Activated CD4-positive, alpha-beta T cell treated with anti-CD3 and anti-CD28 coated beads for 4 hours (primary cell): ENCODE data around the gene PAX5.

Experiments used
- DNase-seq, 2 donors: peaks; one replicate each; pipeline ENCODE4 v3.0.0-alpha.2; 2020

The PAX5 gene

DNA sequence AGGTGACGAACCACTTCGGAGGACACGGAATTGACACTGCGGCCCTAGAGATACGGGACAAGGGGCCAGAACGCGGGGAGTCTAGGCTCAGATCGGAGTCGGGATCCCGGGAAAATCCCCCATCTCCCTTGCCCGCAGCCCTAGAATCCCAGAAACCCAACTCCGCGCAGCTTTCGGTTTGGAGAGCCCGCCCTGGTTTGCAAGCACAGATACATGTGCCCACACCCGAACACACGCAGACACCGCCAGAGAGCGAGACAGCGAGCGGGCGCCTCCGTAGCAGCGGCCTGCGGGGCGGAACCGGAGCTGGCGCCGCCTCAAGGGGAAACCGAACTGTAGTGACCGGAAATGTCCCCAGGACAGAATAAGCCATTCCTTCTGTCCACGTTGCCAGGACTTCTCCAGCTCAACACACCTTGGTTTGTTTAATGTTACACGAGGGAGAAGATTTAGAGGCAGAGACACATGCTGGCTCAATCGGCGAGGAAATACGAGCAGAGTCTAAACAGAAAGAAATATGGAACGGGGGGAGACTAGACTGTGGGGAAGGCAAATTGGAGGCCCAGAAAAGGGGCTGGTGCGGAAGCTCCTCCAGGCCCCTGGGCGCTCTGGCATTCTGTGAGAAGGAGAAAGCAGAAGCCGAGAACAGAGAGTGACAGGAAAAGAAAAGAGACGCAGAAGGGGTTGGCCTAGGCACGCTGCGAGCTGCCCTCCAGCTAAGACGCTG is 2.9 kb upstream of the PAX5 start:
- peak; percentile 48 to 56 for DNase-seq

DNA sequence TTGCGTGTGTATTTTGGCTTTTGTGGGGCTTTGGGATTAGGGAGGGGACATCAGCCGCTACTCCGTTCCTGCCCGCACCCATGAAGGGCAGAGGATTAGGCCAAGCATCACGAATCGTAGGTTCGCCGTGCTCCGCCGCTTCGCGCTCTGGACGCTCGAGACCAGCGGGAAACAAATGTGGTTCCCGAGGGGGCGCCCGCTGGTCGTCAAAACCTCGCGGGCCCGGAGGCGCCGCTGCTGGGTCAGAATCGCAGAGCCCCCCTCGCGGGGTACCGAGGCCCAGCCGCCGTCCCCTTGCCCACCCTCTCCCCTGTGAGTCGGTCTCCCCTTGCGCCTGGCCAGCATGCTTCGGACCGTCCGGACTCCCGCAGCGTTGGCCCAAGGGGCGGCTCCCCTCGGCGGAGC is 2.3 kb upstream of the PAX5 start:
- no peak for DNase-seq

DNA sequence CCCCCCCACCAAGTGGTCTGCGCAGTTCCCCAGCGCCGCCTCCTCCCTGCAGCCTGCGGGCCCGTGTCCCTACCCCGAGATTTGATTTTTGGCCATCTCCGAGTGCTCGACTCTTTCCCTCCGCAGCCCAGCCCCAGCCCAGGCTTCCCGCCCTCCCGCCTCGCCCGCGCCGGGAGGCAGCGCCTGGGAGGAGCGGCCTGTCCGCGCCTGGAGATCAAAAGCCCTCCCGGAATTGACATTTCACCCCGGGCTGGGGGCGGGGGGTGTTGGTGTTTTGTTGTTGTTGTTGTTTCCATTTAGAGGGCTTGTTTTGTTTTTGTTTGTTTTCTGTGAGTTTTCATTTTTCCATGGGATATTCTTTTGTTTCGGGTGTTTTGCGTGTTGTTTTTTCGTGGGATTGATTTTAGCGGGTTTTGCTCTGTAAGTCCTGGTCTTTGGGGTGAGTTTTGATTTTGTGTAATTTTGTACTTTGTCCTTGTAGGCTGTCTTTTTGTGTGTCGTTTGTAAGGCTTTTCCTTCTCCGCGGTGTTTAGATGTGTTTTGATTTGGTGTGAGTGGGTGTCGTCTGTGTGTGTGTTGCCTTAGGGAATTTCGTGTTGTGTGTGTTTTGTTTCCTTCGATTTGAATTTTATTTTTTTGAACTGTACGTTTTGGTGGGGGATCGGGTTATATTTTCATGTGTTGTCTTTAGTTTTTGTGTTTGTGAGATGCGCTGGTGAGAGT is 1.7 kb upstream of the PAX5 start:
- DNase-seq, result no peak

DNA sequence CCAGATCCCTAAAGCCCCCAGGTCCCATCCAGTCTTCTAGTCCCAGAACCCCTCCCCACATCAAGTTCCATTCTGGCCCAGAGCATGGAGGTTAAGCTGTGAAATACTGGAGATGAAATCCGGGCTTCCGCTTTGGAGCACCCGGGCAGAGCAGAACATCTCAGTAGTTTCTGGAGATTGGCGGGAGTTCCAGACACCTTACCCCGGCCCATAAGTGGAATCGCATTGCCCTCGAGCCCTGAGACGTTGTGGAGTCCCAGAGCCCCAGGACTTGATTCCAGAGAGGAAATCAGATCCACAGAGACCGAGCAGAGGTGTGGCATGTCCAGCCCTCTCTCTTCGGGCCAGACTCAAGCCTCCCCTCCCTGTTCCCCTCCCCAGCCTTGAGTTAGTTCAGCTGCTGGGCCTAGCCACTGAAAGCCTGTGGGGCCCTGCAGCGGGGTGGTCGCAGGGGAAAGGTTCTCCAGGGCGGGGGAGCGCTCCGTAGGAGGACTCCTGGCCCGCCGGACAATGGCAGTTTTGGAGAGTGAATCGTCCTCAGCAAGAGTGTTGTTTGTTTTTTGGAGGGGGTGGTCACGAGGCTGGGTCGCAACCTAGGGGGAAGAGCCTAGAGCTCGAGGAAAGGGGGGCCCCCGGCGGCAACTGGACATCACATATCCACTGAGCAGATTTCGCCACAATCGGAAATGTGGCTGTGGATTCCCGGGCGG is 1.0 kb upstream of the PAX5 start:
- no peak for DNase-seq

DNA sequence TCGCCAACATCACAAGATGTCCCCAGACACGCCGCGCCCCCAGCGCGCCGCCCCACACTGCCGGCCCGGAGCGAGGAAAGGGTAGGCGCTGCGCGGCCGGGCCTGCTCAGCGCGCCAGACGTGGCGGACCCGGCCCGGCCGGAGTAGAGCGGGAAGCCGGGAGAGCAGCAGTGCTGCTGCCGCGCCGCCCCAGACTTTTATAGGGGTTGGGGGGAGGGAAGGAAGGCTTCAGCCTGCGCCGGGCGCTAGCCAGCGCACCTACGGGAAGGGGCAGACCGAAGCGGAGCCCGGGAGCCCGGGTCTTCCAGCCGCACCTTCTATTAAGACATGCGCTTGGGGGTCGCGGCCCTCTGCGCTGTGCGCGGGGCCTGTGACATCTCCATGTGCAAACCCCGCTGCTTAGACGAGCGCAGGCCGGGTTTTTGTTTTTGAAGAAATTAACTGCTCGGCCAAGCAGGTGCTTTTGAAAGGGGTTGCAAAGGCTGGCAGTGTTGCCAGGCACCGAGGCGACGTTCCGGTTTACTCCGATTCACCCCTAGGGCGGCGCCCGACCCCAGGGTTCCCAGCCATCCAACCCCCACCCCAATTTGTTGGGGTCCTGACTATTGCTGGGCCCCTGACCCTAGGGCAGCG is 353 bp upstream of the PAX5 start:
- DNase-seq, result peak in 1 of 2 donors; percentile 18

DNA sequence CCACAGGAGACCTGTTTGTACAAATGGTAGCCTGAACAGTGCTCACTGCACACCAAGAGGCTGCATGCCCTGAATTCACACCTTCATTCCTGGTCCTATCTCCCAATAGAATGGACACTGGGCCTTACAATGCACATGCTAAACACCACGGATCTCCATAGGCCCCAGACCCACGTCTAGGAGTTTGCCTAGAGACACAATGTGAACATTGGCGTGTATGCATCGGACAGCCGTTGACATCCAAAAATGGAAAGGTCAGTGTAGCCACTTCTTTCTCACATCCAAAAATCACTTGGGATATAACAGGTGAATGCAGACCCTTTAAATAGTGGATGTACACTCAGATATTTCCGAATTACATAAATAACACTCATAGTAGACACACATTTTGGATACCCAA is 927 bp downstream of the PAX5 start:
- no peak for DNase-seq

DNA sequence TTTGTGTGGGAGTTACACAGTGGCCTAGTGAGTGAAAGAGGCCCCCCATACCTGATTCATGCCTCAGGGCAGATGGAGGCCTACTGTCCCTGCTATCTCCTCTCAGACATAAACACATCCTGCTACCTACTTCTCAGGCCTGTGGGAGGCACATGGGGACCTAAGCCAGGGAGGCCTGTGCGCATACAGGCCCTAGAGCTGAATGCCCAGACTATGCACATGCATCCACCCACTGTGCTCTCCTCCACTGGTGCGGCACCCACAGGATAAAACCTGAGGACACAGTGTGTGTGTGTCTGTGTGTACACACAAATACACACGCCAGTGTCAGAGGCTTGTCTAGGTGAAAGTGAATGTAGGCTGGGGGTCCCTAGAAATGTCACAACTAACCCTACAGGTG is 1.4 kb downstream of the PAX5 start:
- no peak for DNase-seq

DNA sequence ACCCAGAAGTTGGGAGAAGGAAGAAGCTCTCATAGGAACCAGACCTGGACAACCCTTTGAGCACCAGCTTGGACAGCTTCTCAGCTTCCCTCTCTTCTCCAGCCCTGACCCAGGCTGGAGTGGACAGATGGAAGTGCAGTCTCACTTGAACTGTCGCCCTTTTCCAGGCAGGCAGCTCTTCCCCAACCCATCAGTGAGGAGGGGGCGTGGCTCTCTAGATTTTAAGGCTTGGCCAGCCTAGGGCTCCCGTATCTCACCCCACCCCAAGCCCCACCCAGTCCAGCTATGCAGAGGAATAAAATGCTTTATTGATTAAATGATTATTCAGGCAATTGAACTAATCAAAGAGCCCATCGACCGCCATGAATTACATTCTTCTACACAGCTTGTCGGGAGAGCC is 2.2 kb downstream of the PAX5 start:
- DNase-seq, result no peak

DNA sequence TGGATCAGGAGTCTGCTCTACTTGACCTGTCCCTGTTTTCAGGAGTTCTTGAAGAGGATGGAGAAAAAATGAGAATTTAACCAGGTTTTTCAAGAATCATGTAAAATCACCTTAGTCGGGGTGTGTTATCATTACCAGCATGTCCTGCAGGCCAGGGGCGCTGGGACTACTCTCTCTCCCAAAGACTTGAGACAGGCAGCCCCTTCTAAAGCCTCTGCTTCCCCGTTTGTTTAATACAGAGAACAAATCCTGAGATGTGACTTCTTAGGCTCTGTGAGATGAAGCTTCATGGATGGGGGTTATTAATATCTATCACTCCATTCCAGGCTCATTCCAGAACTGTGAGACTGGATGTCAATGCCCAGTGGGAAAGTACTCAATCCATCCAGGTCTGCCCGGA is 3.0 kb downstream of the PAX5 start:
- no peak for DNase-seq

DNA sequence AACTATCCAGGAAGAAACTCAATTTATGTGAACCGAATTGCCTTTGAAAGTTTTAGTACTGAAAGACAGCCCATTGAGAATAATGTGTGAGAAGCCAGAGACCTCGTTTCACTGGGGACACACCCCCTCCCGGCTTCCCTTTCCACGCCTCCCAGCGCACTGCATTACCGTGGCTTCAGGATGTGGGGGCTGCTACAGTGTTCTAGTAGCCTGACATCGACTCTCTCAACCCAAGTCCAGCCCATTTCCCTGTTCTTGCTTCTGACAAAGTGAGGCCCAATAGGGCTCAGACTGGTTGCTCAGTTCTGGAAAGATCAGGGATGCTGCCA is 3.5 kb downstream of the PAX5 start:
- no peak for DNase-seq

DNA sequence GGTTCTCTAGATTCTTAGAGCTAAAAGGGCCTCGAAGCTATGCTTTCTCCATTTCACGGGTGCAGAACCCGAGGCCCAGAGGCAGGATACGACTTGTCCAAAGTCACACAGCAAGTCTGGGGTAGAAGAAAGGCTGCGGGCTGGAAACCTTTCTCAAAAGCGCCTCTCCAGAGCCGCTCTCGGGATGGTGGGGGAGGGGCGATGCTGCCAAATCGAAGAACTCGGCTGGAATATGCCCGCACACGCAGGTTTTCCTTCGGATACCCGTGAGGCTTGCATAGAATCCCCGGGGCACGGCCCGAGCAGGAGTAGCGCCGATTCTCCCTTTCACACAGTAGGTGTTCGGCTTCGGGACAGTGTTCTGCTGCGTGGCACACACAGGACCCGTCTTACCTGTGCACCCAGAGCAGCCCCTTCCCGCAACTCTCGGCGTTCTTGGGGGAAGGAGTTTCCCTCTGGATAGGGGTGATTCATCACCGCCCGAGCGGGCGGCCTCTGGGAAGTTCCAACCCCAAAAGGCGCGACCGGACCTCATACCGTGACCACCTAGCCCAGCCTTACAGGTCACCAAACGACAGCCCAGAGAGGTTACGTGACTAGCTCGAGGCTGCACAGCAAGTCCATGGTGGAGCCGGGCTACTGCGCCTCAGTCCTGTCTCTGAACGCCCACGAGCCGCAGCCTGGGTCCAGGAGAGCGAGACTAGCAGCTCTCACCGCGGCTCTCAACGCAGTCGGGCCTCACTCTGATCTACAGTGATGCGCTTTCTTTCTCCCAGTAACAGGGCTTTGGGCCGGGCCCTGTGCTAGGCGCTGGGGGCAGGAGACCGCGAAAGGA is 4.1 kb downstream of the PAX5 start:
- DNase-seq, result no peak

DNA sequence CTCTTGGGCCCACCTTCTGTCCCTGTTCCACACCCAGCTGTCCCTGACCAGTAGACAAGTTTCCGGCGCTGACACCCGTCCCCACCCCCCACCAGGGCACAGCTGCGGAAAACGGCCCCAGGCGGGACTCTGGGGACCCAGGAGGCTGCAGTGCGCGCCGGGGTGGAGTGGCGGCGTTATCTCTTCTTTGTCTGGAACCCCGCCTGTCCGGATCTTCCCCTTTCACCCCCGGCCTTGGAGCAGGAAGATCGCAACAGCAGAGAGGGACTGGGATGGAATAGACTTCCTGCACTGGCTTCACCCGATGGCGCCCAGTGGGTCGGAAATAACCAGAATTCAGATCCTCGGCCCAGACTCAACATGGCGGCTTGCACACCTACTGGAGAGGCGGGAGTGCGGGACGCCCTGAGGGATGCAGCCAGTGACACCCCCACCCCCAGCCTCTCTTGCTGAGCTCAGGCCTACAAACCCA is 4.7 kb downstream of the PAX5 start:
- DNase-seq, result no peak

DNA sequence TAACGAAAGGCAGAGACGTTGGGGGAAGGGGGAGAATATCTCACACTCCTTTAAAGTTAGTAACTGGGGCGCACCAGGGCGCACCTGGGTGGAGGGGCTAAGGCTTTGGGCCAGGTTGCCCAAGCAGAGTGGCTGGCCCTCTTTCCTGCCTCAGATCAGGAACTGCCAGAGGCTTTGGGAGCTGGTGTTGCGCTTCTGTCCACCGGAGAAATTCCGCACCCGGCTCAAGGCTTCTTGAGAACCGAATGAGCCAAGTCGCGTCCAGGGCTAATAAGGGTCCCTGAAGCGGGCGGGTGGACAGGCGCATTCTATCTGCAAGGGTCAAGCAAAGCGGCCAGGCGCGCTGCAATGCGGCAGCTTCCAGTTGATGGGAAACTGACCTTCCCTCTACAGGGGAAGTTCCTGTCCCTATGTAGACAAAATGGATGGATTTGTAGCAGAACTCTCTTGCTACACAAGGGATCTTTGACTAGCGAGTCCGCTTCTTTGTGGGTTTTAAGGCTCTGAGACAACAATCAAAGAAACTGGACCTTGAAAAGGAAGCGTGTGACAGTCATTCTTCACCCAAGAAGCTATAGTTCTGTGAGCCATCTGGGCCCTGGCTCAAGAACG is 5.5 kb downstream of the PAX5 start:
- no peak for DNase-seq

DNA sequence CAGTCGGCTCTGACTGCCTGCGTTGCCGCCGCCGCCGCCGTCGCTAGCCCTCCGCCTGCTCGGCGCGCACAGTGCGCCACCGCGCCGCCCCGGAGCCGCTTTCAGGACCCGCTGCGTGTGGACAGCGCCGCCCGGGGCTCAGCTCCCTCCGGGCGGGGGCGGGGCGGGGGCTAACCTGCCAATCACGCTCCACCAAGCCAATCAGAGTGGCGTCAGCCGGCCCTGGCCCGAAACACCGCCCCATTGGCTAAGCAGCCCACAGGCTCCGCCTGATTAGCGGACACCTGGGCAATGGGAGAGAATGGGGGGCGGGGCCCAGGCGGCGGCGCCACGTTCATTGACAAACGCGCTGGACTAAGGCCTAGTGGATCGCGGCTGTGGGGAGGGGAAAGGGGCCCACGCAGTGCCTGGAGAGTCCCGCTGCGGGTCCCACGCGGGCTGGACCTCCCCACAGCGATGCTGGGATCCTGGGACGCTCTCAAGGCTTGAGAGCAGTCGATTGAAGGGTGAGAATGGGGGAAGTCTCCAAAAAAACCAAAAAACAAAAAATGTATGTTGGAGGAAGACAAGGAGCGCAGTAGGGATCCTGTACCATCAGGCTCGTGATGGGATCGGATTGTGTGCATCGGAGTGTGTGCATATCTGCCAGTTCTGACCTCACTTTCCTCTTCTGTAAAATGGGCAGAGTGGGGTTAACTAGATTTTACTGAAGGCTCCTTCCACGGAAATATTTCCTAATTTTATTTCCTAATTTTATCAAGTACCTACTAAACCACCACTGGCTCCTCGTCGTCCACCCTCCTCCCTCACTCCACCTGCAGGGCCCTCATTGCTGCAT is 6.3 kb downstream of the PAX5 start:
- DNase-seq, result peak; percentile 76 to 77

DNA sequence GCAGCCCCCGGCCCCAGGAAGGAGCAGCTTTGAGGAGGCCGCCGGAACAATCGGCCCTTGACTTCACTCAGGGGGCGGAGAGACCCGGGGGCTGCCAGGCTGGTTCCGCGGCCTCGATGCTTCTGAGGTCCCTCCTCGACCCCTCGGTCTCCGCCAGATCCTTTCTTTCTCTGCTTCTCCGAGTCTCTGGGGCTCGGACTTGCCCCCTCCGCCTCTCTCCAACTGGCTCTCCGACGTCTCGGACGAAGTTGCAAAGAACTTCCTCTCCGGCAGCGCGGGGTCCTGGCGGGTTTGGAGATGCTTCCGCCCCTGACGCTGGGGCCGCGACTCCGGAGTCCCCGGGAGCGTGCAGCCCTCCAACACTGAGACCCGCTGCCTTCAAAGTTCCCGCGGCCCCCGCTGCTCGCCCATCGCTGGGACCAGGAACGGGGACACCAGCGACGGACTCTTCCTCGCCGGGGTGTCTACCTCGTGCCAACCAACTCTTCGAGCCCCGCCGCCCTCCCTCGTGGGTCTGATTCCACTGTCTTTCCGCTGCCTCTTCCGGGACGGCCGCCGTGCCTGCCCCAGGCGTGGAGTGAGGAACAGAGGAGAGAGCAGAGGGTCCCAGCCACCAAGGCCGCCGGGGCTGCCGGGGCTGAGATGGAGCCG is 7.0 kb downstream of the PAX5 start:
- DNase-seq, result no peak

DNA sequence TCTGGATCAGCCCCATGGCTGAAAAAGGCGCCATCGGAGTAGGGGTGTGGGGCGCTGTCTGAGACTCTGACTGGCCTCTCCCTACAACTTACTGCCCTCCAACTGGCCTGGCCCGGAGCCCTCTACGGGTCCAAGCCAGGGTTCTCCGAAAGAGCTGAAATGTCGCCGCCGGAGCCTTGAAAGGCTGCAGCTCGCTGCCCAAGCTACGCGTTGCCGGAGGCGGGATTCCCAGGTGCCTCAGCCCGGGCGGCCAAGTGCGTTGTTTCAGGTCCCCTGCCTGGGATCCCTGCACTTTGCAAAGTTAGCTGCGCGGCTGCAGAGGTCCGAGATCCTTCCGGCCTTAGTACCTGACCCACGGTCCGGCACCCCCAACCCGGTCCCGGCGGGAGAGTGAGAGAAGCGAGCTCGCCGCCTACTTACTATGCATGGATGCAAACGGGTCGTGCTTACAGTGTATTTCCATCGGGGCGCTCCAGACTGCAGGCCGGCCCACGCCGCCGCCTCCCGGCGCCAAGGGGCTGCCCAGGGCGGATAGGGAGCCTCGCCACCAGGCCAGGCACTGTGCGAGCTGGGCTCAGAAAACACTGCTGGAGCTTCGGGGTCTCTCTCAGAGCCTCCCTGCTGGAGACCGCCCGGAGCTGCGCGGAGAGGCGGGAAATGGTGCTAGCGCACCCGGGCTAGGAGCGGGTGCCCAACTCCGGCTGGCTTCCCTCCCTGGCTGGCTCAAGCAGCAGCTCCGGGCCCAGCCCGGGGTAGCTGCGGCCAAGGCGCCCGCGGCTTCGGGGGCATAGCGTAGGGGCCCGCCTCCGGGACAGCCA is 7.7 kb downstream of the PAX5 start:
- no peak for DNase-seq

DNA sequence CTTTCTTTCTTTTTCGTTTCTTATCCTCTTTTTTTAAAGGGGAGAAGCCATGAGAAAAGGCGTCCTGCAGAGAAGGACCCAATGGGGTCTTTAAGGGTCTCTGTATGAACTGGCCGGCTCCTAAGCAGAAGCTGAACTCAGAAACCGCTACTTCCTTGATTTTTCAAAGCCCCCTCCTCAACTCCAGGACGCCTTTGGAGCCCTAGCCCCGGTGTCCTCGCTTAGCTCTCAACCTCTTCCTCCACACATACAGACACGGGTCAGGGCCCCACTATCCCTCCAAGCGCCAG is 8.3 kb downstream of the PAX5 start:
- DNase-seq, result no peak

DNA sequence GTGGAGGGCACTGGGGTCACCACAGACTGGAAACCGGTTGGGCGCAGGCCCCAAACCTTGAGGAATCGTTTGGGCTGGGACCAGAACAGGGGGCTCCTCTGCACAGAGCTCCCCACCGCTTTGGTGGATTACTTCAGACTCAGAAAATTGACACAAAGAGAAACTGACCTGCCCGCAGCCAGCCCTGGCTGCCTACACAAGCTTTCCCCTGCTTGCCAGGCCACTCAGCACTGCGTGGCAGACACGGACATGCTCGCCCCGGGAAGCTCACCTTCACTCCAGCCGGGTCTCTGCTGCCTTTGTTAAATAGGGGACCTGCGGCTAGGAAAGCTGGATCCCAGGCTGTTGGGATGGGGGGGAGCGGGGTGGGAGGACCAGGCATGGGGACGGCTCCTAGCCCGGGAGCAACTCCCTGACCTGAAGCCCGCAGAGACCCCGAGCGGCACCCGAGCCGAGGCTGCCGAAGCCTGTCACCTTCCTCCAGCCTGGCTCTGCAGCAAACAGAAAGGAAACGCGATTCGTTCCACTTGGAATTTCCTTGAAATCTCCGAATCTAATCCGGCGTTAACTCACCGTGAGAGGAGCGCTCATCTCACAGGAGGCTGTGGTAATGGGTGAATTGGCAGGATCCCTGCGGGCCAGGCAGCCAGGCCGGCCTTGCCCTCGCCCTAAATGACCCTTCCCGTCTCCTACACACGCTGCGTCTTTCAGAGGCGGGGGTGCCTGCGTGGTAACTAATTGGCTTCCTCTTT is 8.8 kb downstream of the PAX5 start:
- DNase-seq, result no peak

DNA sequence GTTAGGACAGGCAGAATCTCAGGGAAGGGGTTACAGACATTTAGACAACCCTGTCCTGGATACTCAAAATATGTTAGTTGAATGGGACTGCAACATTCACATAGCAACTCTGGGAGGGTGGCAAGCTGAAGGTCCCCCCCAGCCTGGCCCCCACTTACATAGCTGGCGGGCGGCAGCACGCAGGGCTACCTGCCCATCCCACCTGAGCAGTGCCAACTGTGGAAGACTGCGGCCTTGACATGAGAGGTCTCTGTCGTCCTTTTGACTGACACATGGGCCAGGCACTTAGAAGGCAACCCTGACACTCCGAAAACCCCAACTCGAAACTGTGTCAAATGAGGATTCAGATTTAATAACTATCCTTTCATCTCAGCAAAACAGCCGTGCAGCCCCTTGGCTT is 16.5 kb downstream of the PAX5 start:
- DNase-seq, result no peak
